ENCODE measurements around the gene PIK3C2G. TPM values are rescaled to one million over a fixed set of nuclear protein-coding genes. Genes with fewer than 3 reads are reported as not detected.

PIK3C2G gene
- polyA plus RNA-seq, 1 donor: 4.8 TPM

DNA sequence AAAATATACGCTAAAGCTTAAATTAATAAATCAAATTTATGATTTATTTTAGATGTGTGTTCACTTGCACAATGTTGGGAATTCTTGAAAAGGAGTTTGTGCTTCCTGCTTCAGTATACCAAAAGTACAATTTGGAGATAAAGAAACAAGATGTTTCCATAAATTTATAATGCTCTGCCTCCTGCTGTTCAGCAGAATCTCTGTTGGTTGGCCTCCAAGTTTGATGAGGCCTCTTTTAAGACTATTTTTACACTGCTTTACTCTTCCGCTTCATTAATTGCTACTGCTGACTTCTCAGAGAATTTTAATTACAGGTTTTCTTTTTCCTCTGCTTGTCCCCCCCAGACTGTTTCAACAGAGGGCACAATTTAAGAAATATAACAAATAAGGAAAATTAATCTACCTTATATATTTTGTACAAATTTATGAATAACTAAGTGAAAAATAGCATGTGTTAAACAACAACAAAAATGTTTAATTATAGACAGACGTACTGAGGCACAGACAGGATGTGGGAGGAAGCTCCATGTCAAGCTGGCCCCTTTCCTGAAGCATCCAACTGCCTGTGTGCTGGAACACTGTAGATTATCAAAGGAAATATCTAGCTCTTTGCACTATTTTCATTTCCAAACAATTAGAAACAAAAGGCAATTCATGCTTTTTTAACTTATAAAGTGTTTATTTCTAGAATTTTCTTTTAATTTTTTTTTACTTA lies 83.9 kb downstream of the PIK3C2G start:
- DNase-seq: no peak

DNA sequence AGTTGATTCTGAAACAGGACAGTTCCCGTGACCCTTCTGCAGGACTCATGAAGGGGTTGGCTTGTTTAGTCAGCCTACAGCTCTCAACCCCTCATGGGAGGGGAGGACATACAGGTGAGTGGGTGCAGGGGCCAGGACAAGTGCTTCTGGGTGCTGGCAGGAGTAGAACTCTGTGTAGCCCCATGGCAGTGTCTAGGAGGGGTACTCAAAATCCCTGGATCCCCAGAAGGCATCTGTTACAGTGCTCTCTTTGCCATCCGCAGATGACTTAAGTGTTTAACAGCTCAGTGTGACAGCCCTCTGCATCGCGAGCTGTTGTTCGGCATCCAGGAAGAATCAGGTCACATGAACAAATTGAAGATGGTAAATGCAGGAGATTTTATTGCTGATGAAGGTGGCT lies 91.0 kb downstream of the PIK3C2G start:
- no peak for DNase-seq

DNA sequence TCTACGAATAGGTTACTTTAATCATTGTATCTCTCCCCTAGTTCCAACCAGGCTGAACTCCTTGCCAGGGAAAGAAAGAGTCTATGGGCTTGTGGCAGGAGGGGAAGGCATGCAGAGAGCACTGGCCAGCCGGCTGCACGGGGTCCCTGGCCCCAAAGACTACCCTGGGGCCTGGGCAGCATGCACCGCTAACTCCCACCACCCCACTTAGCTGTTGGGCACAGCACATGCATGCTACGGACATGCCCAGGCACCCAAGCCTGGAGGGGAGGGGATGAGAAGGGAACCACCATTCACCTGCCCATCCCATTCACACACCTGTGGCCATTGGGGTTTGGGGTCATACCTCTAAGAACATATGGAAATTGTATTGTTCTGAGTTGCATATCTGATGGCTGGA lies 94.1 kb downstream of the PIK3C2G start:
- no peak for DNase-seq

DNA sequence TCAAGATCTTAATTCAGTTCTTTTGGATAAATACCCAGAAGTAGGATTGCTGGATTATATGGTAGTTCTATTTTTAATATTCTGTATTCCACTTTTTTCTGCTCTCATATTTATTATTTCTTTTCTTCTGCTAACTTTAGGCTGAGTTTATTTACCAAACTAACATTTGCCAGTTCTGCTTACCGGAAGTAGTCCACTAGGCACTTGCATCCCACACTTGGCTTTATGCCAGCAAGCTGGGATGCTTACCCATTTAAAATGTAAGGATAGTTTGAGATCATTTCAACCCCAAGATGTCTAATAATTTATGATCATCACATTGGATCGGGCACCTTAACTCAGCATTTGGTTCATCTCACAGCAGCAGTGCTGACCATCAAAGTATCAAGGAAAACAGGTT lies 96.8 kb downstream of the PIK3C2G start:
- DNase-seq: no peak

DNA sequence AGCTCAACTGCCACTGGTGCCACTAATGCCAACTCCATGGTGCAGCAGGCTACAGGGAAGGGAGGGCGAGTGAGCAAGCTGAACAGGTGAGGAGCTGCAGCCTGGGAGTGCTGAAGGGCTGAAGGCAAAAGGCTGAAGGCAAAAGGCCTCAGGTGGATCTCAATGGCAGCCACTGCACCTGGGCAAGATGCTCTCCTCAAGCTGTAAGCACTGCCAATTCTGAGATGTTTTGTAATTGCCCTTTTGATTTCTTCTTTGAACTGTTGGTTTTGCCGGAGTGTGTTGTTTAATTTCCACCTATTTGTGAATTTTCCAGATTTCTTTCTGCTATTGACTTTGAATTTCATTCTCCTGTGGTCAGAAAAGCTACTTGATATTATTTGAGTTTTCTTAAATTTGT lies 97.6 kb downstream of the PIK3C2G start:
- DNase-seq: no peak

DNA sequence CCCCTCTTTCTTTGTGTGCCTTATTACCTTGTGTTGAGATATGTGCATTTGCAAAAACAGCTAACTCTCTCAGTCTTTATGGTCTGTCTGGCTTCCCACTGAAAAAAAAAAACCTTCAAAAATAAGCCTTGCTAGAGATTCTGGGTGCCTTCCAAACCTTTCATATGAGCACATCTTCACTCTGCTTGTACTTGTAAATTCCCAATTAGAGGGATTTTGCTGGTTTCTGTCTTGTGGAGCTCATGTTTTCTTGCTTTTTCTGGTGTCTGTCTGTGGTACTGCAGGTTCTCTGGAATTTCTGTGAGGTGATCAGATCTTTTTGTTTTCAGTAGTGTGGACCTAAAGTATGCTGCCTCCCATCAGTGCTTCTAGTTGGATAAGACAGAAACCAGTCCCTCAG lies 100.1 kb downstream of the PIK3C2G start:
- no peak for DNase-seq

DNA sequence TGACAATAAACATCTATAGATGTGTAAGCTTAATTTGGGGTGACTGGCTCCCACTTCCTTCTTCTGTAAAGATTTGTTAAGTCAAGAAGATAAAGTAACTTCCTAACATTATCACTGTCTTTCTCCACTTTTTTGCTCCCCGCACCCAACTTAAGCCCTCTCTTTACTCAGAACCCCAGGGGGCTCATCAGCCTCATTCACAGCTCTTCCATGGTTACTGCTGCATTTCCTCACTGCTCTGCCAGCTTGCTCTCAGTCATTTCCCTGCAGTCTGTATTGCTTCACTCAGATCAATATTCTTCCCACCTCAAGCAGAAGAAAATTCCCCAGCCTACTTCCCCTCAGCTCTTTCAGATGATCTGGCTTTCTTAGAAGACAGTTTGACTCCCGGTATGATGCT lies 102.0 kb downstream of the PIK3C2G start:
- no peak for DNase-seq

DNA sequence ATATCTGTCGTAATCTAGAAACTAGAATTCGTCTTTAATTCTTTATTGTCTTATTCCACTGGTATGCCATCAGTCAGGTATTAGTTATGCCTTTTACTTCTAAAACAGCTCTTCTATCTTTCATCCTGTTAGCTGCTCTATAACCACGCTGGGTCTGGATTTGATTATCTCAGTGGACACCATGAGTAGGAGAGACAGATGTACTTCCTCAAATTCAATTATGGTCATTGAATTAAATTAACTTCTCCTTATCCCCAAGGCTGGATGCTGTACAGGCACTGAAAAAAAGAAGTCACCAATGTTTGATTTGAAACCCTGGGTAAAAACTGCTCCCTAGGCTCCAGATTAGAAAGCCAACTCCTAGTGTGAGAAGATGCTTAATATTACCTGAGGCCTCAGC lies 107.3 kb downstream of the PIK3C2G start:
- DNase-seq: no peak

DNA sequence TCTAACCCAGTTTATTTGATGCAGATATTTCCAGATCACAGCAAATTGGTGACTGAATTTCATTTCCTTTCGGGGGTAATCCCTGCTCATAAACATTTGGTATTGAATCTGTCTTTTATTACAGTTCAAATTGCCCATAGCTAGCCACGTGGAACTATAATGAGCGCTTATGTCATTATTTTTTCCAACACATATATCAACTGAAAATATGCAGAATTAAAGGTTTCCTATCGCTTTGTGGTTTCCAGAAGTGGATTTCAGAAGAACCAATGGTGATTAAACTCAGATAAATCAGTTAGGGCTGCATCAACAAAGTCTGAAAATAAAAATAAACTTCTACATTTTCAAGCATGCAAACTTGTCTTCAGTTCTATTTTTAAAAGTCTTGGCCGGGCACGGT lies 111.9 kb downstream of the PIK3C2G start:
- no peak for DNase-seq

DNA sequence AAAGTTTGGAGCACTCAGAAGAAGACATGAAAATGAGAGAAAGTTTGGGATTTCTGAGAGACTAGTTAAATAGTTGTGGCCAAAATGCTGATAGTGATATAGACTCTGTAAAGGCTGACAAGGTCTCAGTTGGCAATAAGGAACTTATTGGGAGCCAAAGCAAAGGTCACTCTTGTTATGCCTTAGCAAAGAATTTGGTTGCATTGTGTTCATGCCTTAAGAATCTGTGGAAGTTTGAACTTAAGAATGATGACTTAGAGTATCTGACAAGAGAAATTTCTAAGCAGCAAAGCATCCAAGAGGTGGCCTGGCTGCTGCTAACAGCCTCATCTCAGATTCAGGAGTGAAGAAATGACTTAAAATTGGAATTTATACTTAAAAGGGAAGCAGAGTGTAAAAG lies 113.8 kb downstream of the PIK3C2G start:
- no peak for DNase-seq

DNA sequence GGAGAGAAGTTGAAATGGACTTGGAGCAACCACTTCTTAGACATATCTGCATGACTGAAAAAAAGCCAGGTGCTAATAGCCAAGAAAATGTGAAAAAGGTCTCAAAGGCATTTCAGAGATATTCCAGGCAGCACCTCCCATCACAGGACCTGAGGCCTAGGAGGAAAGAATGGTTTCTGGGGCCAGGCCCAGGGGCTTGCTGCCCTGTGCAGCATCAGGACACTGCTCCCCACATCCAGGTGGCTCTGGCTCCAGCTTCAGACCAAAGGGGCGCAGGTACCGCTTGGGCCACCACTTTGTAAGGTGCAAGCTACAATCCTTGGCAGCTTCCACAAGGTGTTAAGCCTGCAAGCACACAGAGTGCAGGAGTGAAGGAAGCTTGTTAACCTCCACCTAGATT lies 114.3 kb downstream of the PIK3C2G start:
- no peak for DNase-seq

DNA sequence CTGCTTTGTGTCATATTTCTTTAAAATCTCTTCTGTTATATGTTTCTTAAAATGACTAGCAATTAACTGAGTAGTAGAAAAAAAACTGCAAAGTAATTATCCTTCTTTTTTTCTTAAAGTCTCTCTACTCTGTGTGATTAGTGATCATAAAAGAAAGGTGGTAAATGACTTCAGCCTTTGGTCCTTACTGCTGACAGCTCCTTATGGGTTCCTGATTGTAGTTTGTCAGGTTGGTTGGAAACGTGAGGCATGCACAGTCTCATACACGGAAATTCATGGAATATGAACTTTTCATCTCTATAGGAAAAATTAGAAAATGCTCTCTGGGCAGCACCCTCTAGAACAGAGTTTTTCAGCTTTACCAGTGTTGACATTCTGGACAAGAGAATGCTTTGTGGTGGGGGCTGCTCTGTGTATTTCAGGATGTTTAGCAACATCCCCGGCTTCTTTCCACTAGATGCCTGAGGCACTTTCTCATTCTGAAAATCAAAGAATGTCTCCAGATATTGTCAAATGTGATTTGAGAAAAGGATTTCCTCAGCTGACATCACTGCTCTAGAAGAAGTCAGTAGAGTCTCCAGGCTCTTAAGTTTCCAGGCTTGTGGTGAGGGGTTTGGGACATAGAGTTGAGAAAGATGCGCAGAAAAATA lies 121.0 kb downstream of the PIK3C2G start:
- DNase-seq: no peak

DNA sequence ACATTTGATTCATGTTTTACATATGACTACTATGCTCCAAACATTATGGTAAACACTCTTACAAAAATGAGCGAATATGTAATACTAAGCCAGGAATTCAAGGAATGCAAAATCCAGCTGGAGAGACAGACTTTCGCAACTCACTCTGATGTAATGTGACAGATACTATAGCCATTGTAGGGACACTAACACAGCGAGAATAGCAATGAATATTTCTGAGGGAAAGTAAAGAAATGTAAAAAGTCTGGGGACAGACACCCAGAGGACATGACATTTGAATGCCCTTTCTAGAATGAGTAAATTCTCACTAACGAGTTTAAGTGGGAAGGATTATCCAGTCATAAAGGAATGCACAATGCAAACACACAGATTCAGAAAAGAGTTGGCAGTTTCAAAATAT lies 121.9 kb downstream of the PIK3C2G start:
- DNase-seq: peak; percentile 48

DNA sequence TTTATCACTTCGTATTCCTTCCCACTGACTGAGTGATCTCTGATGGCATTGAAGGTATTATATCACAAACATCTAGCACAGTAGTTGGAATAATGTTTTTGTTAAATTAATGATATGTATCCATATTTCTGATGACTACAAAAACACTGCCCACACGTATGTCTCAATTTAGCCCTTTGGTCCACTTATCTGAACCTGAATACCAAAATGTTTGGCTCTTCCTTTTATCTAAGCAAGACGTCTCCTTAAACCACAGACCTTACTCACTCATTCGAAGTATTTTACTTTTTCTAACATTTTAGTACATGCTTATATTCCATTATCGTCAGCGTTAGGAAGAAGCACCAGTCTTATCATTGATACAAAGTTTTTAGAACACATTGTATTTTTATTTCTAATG lies 126.4 kb downstream of the PIK3C2G start:
- no peak for DNase-seq

DNA sequence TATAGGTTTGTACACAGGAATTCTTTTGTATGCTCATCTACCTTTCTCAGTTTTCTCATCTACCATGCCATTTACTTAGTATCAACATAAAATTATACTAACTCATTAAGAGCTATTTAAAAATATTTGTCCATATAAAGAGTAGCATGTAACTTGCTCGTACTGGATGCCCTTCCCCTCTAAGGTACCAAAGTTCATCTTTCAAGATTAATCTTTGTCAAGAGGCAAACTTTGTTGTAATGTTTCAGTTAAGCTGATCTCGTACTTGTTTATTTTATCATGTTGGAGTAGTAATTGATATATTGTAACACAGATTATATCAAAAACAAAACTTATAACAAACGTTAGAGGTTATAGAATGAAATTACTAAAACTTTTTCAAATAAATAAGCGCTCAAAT lies 128.5 kb downstream of the PIK3C2G start:
- DNase-seq: no peak

DNA sequence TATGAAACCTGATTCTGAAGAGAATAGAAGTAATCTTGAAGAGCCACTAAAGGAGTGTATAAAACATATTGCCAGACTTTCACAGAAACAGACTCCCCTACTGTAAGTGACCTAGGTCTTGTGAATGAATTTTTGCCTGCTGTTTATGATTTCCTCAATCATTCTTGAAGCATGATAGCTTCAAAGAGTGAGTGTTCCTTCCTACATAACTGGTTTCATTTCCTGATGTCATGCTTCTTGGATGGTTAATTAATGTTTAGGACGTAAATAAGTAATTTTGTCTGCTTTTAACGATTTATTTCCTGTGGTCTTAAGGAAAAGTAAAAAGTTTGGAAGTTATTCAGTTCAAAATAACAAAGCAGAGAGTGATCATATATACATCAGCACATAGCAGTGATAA lies 129.8 kb downstream of the PIK3C2G start:
- DNase-seq: peak; percentile 26

DNA sequence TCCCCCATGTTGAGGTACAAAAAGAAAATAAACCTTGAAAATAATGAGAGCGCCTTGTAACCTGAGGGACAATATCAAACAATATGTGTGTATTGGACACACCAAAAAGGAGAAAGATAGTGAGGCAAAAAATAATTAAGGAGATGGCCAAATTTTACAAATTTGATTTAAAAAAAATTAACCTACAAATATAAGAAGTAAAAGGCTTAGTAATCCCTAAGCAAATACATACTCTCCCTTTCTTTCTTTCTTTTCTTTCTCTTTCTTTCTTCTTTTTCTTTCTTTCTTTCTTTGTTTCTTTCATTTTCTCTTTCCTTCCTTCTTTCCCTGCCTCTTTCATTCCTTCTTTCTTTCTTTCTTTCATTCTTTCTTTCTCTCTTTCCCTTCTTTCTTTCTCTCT lies 133.4 kb downstream of the PIK3C2G start:
- DNase-seq: no peak

DNA sequence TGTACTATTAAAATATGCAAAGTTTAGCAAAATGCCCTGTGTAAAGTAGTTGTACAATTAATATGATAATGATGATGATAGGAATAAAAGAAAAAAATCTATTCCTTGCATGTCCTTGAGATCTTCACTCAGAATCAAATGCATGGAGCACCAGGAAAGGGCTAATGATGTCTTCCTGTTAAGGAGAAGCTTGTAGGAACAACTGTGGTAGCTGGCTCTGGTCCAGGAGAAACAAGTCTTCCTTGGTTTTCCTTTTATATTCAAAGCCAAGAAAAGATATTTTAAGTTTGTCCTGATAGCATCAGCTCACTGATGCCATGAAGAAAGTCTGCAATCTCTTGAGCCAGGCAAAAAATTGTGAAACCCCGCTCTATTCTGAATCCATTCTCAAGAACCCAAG lies 138.9 kb downstream of the PIK3C2G start:
- no peak for DNase-seq

DNA sequence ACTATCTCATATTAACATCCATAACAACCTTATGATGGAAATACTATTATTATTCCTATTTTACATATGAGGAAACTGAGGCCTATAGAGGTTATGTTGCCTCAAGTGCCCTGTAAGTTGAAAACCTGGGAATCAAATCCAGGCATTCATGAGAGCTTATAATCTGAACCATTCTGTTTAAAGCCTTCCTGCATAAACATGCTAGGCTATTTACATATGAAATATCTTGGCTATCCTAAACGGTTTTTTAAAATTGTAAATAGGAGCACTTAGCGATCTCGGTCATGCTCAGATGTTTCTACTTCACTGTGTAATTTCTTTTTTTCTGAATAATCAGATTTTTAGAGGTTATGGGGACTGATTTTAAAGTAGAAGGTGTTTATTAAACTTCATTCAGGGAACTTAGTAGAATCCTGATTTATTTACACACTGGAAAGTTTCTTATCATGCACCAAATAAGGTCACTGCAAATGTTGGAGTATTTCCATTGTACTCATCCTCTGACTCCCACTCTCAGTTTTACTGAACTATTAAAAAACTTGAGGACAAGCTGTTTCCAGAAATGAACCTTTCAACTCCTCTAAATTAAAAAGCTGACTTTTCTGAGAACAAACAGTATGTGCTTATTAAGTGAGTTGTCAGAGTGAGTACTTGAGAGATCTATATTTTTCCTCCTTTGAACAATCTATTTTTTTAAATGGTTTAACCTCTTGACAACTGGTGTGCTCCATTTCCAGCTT lies 141.7 kb downstream of the PIK3C2G start:
- no peak for DNase-seq

DNA sequence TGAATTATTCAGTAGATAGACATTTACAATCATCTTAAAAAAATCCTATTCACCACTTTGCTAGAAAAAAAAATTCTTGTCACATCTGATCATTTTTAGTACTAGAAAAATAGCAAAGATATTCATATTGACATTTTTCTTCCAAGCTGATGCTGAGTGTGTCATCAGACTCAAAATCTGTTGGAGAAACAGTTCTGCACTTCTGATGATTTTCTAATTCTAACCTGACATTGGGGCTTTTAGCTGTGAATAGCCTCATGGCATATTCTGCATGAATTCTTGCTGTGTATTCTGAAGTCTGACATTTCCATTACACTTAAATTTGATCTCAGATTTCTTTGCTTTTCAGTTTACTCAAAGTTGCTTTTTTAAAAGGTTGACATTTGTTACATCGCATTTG lies 150.1 kb downstream of the PIK3C2G start:
- DNase-seq: no peak

DNA sequence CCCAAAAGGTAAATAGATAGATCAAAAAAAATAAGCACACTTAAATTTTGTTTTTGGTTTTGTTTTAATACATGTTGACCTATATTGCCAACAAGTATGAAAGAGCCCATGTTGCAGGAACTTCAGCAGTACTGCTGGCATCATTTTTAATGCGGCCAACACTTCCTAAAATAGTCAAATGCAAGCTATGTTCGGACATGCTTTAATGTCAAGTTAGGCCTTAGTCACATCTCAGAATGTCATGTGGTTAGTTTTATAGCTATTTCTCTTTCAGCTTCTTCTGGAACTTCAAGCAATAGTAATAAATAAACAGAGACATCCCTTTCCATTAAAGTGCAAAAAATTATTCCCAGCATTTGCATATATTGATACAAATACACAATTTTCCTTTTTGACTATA lies 153.4 kb downstream of the PIK3C2G start:
- no peak for DNase-seq

DNA sequence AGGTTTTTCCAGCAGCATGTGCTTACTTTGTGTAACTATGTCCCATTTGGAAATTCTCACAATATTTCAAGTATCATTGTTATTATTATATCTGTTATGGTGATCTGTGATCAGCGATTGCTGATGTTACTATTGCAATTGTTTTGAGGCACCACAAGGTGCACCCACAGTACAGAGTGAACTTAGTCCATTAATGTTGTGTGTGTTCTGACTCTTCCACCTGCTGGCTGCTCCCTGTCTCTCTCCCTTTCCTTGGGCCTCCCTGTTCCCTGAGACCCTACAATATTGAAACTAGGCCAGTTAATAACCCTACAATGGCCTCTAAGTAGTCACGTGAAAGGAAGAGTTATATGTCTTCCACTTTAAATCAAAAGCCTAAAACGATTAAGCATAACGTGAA lies 153.9 kb downstream of the PIK3C2G start:
- no peak for DNase-seq

DNA sequence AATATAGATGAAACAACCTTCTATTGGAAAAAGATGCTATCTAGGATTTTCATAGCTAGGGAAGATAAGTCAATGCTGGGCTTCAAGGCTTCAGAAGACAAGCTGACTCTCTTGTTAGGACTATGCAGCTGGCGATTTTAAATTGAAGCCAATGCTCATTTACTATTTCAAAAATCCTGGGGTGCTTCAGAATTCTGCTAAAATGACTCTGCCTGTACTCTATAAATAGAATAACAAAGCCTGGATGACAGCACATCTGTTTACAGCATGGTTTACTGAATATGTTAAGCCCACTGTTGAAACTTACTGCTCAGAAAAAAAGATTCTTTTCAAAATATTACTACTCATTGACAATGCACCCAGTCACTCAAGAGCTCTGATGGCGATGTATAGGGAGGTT lies 155.1 kb downstream of the PIK3C2G start:
- DNase-seq: no peak

DNA sequence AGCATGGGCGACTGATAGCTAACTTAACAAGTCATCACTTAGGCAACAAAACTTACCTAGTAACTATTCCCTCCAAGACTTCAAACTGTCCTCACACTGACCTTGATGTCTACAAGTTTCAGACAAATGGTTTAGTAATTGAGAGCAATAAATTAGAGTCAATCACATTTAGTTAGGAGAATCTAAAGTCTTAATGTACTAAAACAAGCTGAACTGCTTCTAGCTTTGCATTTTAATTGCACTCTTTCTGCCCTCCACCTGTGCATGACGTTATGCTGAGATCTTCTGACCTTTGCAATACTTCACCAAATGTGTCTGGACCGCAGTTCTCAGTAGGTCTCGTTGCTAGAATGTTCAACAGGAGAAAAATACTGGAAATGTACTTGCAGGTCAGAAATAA lies 158.0 kb downstream of the PIK3C2G start:
- peak; percentile 30 for DNase-seq
